Measurements from ENCODE around the gene AACS.

The AACS gene

GRCh38 chr12:125187148-125187745, 122.0 kb downstream of the AACS start:
- DNase-seq, result no peak

GRCh38 chr12:125187780-125188741, 122.8 kb downstream of the AACS start:
- DNase-seq, result no peak

GRCh38 chr12:125189015-125189414, 123.8 kb downstream of the AACS start:
- no peak for DNase-seq

- DNase-seq, result no peak
Observed at GRCh38 chr12:125189502-125189901, 124.3 kb downstream of the AACS start.

GRCh38 chr12:125191361-125192087, 126.3 kb downstream of the AACS start:
- no peak for DNase-seq

GRCh38 chr12:125192690-125193221, 127.5 kb downstream of the AACS start:
- no peak for DNase-seq
